Panc1 (cell line): ENCODE data around the gene R3HDML.

Experiments
- POLR2AphosphoS5 ChIP-seq: IDR thresholded peaks from 2 replicates; pipeline ENCODE4 v1.6.1; 2012; ENCODE audit warnings: mild to moderate bottlenecking, low read depth, low read length, moderate library complexity
- SIN3A ChIP-seq: IDR thresholded peaks from 2 replicates; pipeline ENCODE4 v1.6.1; 2012; ENCODE audit warnings: low read depth, mild to moderate bottlenecking, low read length, moderate library complexity, borderline replicate concordance; ENCODE audit not compliant: insufficient read depth
- TCF7L2 ChIP-seq: IDR thresholded peaks from 2 replicates; pipeline ENCODE4 v1.6.1; 2011; ENCODE audit warnings: mild to moderate bottlenecking, low read depth, low read length, inconsistent platforms
- TF ChIP-seq, protein P1 (sequence below): fragments of 450-650 bp; IDR thresholded peaks from 2 replicates; pipeline ENCODE4 v1.5.1; 2017; ENCODE audit warnings: mild to moderate bottlenecking
- TF ChIP-seq, protein P2 (sequence below), 2 experiments: IDR thresholded peaks; 2 replicates each; pipeline ENCODE4 v1.6.1; 2011 to 2012; ENCODE audit warnings: low read depth in 2 of 2, control low read depth in 1 of 2, low read length in 1 of 2, mild to moderate bottlenecking in 1 of 2, moderate library complexity in 1 of 2; ENCODE audit not compliant: insufficient read depth in 1 of 2

DNA sequence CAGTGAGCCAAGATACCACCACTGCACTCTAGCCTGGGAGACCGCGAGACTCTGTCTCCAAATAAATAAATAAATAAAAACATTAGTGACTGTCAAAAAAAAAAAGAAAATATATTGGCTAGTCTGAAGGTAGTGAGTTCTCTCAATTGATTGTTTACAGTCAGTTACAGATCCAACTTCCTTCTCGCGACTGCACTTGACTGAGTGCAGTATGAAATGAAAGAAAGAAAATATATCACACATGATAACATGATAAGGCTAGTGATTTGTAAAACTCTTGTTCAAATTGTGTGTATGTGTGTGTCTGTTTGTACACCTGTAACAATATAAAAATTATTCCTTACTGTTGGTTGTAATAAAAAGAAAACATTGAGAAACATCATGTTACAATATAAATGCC lies 7.9 kb downstream of the R3HDML start:
- TF ChIP-seq, protein P1, sequence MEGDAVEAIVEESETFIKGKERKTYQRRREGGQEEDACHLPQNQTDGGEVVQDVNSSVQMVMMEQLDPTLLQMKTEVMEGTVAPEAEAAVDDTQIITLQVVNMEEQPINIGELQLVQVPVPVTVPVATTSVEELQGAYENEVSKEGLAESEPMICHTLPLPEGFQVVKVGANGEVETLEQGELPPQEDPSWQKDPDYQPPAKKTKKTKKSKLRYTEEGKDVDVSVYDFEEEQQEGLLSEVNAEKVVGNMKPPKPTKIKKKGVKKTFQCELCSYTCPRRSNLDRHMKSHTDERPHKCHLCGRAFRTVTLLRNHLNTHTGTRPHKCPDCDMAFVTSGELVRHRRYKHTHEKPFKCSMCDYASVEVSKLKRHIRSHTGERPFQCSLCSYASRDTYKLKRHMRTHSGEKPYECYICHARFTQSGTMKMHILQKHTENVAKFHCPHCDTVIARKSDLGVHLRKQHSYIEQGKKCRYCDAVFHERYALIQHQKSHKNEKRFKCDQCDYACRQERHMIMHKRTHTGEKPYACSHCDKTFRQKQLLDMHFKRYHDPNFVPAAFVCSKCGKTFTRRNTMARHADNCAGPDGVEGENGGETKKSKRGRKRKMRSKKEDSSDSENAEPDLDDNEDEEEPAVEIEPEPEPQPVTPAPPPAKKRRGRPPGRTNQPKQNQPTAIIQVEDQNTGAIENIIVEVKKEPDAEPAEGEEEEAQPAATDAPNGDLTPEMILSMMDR: no peak
- TF ChIP-seq, protein P2, sequence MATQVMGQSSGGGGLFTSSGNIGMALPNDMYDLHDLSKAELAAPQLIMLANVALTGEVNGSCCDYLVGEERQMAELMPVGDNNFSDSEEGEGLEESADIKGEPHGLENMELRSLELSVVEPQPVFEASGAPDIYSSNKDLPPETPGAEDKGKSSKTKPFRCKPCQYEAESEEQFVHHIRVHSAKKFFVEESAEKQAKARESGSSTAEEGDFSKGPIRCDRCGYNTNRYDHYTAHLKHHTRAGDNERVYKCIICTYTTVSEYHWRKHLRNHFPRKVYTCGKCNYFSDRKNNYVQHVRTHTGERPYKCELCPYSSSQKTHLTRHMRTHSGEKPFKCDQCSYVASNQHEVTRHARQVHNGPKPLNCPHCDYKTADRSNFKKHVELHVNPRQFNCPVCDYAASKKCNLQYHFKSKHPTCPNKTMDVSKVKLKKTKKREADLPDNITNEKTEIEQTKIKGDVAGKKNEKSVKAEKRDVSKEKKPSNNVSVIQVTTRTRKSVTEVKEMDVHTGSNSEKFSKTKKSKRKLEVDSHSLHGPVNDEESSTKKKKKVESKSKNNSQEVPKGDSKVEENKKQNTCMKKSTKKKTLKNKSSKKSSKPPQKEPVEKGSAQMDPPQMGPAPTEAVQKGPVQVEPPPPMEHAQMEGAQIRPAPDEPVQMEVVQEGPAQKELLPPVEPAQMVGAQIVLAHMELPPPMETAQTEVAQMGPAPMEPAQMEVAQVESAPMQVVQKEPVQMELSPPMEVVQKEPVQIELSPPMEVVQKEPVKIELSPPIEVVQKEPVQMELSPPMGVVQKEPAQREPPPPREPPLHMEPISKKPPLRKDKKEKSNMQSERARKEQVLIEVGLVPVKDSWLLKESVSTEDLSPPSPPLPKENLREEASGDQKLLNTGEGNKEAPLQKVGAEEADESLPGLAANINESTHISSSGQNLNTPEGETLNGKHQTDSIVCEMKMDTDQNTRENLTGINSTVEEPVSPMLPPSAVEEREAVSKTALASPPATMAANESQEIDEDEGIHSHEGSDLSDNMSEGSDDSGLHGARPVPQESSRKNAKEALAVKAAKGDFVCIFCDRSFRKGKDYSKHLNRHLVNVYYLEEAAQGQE (IDR thresholded peaks at IDR 0.05; ENCODE audit: insufficient read depth in 1 of 2, low read depth in 2 of 2, low read length in 1 of 2): no peak
- no peak for TF ChIP-seq SIN3A
- TF ChIP-seq TCF7L2: no peak
- no peak for TF ChIP-seq POLR2AphosphoS5
